Gastroesophageal sphincter (tissue), 3 donors: ENCODE results near the gene GJC1.

ENCODE experiments used
- POLR2AphosphoS5 ChIP-seq: sonication (generic); formaldehyde crosslinking; IDR thresholded peaks from one replicate; pipeline ENCODE4 v1.6.1; 2017; ENCODE audit warnings: antibody characterized with exemption
- TF ChIP-seq, protein P1 (sequence below), 4 experiments: fragments of 200-600 bp in 2 of 4; fragments of 450-650 bp in 2 of 4; sonication (generic) in 1 of 4; IDR thresholded peaks; one replicate each; pipeline ENCODE4 v1.5.1; 2017 to 2019; ENCODE audit warnings: antibody characterized with exemption in 4 of 4, mild to moderate bottlenecking in 2 of 4, moderate library complexity in 2 of 4

DNA sequence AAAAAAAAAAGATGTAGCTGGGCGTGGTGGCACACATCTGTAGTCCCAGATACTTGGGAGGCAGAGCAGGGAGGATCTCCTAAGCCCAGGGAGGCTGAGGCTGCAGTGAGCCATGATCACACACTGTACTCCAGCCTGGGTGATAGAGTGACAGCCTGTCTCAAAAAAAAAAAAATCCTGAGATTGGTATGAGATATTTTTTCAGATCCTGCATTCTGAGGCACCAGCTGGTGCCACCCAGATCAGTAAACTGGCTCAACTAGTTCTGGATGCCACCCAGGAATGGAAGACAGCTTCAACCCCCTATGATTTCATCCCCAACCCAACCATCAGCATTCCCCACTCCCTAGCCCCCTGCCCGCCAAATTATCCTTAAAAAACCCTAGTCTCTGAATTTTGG lies 7.1 kb upstream of the GJC1 start:
- TF ChIP-seq, protein P1, sequence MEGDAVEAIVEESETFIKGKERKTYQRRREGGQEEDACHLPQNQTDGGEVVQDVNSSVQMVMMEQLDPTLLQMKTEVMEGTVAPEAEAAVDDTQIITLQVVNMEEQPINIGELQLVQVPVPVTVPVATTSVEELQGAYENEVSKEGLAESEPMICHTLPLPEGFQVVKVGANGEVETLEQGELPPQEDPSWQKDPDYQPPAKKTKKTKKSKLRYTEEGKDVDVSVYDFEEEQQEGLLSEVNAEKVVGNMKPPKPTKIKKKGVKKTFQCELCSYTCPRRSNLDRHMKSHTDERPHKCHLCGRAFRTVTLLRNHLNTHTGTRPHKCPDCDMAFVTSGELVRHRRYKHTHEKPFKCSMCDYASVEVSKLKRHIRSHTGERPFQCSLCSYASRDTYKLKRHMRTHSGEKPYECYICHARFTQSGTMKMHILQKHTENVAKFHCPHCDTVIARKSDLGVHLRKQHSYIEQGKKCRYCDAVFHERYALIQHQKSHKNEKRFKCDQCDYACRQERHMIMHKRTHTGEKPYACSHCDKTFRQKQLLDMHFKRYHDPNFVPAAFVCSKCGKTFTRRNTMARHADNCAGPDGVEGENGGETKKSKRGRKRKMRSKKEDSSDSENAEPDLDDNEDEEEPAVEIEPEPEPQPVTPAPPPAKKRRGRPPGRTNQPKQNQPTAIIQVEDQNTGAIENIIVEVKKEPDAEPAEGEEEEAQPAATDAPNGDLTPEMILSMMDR (IDR thresholded peaks at IDR 0.05) = no peak
- no peak for TF ChIP-seq POLR2AphosphoS5
